HG03354 (cell line): ENCODE results near the gene TMEM209.
"Not testable (repeated sequence)": the region's sequence is repeated elsewhere in the genome, so short reads cannot be mapped to it uniquely, and the experiment has no call there.

Experiments
- ATAC-seq: cut with Tn5 transposase; IDR thresholded peaks from one replicate; pipeline ENCODE4 v1.9.1; 2021; ENCODE audit warnings: mild to moderate bottlenecking; ENCODE audit not compliant: unreplicated experiment, poor library complexity, severe bottlenecking

The TMEM209 gene

DNA sequence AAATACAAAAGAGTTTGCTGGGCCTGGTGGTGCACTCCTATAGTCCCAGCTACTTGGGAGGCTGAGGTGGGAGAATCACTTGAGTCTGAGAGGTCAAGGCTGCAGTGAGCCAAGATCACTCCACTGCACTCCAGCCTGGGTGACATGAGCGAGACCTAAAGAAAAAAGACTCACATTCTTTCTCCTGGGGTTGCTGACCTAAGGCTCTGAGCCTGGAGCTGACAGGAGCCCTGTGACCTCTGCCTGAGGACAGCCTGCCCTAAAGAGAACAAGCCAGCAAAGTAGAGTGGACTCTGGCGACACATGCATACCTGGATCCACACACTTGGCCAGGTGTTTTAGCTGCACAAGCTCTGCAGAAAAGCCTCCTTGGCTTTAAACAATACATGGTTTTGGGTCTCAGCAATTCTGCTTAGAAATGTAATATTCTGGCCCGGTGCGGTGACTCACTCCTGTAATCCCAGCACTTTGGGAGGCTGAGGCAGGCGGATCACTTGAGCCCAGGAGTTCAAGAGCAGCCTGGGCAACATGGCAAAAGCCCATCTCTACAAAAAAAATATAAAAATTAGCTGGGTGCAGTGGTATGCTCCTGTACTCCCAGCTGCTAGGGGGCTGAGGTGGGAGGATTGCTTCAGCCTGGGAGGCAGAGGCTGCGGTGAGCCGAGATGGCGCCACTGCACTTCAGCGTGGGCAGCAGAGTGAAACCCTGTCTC lies 58.4 kb downstream of the TMEM209 start:
- ATAC-seq, result no peak

DNA sequence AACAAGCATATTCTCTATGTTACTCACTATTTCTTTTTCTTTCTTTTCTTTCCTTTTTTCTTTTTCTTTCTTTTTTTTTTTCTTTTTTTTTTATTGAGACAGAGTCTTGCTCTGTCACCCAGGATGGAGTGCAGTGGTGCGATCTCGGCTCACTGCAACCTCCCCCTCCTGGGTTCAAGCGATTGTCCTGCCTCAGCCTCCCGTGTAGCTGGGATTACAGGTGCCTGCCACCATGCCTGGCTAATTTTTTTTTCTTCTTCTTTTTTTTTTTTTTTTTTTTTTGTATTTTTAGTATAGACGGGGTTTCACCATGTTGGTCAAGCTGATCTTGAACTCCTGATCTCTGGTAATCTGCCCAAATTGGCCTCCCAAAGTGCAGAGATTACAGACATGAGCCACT lies 59.1 kb downstream of the TMEM209 start:
- ATAC-seq, result not testable (repeated sequence)

DNA sequence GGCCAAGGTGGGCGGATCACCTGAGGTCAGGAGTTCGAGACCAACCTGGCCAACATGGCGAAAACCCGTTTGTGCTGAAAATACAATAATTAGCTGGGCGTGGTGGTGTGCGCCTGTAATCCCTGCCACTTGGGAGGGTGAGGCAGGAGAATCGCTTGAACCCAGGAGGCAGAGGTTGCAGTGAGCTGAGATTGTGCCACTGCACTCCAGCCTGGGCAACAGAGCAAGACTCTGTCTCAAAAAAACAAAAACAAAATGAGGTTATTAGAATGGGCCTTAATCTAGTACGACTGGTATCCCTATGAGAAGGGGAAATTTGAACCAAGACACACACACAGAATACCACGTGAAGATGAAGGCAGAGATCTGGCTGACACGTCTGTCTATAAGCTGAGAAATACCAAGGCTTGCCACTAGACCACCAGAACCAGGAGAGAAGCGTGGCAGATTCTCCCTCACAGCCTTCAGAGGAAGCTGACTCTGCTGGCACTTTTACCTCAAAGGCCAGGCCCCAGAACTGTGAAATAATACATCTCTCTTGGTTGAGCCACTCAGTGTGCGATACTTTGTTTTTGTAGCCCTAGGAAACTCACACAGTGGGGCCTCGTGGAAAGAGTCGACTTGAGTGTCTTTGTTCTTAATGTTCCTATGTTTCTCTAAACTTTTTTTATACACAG lies 59.6 kb downstream of the TMEM209 start:
- ATAC-seq, result no peak

DNA sequence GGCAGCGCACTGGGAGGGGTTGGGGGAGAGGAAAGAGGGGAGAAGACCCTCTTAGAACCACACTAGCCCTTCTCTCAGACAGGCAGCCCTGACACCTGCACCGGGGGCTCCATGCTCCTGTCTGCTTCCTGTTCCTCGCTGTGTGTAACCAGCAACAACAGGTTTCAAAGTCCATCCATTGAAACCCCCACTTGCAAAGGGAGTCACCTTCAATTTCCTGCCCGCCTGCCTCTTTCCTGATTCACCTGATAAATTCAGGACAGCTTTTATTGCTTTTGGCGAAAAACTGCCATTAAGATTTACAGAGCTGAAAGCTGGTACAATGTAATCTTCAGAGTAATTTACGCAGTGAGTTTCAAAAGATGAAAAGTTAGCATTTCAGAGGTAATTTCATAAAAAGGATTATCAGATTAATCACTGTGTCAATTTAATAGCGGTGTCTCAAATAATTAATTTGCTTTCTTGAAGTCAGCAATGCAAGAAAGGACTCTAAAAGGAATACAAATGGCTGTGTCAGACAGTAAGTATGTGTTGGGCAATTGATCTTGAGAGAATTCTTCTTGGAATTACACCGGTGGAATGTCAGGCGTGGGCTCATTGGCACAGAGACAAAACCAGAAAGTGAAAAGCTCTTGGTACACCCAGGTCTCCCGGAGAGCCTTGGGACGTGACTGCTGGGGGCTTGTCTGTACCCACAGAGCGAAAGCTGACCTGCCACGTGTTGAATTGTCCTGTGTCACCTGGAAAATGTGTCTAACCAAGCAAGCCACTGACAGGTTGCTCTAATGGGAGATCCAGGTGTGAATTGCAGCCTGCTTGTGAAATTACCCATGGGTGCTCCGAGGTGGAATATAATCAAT lies 60.7 kb downstream of the TMEM209 start:
- no peak for ATAC-seq

GRCh38 chr7:130143986-130144311 lies 61.3 kb downstream of the TMEM209 start:
- ATAC-seq, result no peak

DNA sequence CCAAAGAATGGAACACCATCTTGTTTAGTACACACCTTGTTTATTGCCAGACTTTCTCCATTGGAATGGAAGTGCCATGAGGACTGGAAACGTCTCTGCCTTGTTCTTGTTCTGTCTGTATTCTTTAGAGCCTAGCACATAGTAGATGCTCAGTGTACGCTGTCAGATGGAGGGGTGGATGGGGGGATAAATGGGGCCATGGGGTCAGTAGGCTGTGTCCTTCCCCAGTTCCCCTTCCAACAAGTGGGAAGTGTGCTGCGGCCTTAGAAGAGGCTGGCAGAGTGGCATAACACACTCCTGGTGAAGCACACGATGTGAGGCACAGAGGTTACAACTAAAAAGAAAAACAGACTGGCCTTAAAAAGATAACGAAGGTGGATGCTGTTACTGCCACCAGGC lies 61.9 kb downstream of the TMEM209 start:
- ATAC-seq, result no peak

DNA sequence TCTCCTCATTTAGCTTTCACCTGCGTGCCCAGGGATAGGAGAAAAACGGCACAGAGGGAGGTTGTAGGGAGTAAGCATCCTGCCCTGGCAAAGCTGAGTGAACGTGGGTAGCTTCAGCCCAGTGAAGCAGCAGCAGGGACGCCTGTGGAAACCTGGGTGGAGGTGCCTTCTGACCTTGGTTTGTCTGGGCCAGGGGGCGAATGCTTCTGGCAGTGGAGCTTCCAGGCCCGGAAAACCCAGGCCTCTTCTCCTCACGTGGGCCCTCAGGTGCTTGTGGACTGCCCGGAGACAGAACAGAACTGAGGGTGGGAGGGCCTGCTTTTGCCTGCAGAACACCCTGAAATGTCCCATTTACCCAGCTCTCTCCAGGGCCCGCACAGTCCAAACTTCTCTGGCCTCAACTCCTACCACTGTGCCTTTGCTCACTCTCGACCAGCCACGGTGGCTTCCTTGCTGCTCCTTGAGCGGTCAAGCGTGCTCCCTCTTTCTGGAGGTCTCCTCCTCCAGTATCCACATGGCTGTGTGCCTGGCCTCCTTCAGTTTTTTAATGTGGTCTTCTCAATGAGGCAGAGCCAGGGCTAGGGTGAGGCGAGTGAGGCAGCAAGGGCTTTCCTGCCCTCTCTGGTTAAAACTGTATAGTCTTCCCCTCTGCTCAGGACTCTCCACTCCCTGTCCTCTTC lies 62.4 kb downstream of the TMEM209 start:
- ATAC-seq, result no peak

DNA sequence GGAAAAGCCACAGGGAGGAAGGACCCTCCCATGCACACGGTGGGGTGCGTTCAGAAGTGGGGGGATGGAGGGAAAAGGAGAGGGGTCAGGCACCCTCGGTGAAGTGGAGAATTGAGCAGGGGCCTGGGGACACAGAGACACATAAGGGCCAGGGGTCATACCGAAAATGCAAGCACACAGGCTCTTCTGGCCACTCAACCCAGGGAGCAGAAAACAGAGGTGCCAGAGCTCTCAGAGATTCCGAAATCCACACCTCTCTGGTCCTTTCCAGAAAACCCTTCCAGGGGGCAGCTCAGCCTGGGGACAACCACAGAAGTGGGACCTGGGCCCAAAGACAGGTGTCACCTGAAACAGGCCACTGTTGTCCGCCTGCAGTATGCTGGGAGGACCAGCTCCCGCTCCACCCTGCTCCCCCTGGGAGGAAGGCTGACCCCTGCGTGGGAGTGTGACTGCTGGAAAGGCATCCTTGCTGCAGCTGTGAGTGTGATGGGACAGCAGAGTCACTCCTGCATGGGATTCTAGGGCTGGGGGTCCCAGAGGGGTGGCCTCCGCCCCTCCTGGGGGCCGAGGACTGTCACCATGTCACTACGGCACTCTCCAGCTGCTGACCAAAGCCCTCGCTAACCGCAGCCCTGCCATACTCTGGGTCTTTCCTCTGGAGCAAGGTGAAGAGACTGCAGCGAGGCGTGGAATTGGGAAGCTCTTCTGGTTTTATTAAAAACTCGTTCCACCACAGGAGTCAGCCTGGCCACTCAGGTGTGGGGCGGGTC lies 63.1 kb downstream of the TMEM209 start:
- ATAC-seq, result no peak

- peak; percentile 75 for ATAC-seq
Observed at GRCh38 chr7:130141161-130141883, 63.9 kb downstream of the TMEM209 start.

DNA sequence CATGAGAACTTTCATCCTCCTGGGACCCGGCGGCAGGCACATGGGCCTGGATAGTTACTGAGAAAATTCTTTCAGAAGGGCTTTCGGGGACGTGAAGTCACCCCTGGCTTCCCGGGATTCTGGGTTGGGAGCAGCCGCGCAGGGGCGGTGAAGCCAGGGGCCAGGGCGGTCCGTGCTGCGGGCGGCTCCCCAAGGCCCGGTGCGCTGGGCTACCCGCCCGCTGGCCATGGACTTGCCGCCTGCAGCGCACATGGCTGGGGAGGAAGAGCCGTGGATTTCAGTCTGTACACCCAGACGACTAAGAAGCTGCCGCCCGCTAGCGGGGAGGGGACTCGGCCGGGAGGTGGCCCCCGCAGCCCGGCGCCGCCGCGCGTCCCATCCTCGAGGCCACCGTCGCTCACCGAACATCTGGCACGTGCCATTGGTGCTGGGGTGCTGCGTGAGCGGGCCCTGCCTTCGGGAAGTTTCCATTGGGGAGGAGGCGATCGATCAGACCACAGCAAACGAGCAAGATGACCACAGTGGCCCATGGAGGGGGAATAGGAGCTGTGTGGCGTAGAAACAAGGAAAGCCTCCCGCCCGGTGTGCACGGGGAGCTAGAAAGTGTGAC lies 64.5 kb downstream of the TMEM209 start:
- ATAC-seq, result no peak

DNA sequence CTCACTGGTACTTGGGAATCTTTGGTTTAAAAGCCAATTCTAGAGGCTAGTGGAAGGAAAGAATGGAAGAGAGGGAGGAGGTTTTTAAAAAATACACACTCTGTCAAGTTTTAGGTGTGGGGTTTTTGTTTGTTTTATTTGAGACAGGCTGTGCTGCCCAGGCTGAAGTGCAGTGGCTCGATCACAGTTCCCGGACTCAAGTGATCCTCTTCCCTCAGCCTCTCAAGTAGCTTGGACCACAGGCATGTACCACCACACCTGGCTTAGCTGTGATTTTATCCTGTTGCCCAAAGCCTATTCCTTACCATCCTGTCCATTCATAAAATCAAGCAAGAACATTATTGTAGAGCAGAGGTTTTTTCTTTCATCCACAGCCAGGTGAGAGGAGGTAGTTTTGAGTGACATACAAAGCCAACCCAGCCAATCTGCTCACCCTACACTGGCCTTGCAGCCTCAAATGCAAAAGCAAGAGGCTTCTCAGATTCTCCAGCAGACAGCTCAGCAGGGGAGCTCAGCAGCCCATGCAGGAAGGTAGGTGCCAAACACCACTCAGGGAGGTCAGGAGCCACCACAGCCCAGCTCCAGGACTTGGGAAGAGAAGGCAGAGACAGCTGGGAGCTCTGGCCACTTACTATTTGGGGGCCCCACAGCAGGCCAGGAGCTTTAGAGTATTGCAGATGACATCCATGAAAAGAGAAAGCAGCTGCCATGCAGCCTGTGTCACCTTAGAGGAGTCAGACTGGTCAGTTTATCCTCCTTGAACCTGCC lies 65.8 kb downstream of the TMEM209 start:
- no peak for ATAC-seq

- no peak for ATAC-seq
Observed at GRCh38 chr7:130137207-130137606, 68.0 kb downstream of the TMEM209 start.

DNA sequence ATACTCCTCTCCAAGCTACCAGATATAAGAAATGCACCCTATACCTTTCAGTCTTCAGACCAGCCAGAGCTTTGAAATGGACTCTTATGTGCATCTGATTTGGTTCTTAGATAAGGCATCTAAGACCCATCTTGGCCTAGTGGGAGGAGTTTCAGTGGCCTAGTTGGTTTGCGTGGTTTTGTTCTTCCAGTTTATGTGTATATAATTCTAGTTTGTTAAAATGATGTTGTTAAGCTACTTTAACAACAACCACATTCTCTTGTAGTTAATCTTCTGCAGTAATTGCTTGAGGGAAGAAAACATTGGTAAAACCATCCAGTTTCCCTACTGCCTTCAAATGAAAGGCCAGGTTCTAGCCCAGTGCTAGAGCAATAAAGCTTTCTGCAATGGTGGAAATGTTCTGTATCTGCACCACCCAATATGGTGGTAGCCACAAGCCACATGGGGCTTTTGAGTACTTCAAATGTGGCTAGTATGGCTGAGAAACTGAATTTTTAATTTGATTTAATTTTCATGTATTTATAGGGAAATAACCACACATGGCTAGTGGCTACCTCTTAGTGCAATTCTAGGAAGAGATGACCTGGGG lies 68.5 kb downstream of the TMEM209 start:
- ATAC-seq, result no peak

DNA sequence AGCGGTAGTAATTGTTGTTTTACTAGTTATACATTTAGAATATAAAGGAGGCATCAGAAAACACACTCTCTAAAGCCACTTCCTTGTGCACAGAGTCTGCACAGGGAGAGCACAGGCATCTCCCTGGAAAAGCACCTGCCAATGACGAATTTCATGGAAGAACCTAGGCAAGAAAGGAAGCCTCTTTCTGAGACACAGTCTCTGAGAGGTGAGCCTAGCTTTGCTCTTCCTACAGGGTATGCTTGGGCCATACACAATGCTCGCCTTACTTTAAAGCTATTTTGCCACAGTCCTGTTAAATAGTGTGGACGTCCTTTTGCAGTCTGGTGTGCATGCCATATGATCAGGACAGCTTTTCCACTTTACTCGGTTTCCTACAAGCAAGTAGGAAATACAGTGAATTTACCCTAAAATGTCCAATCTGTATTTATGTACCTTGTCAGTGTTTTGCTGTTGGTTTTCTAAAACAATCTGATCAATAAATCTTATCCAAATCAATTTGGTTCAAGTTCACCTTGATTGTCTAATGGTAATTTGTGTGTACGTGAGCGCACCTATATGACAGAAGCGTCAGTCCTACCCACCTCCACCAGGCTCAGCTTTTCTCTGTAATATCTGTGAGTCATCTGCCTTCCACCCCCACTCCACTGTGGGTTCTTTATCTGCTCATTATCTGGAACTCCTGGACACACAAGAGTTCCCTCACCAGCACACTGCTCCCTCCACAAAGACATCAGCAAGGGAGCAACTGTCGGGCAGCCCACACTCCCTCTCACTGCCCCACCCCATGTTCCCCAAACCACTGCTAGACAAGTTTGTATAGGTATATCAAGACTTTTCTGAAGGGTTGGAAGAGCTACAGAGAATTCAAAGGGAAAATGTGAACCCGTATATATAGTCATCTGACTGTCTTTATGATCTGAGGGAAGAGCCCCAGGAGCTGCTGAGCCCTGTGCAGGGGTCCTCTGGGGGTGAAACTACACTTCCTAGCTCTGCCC lies 69.7 kb downstream of the TMEM209 start:
- ATAC-seq, result no peak

- ATAC-seq, result no peak
Observed at GRCh38 chr7:130134726-130135125, 70.5 kb downstream of the TMEM209 start.

GRCh38 chr7:130134106-130134636 lies 71.0 kb downstream of the TMEM209 start:
- ATAC-seq, result no peak
